SH-SY5Y (cell line): ENCODE measurements around the gene LAMC3.

Experiments used
- GATA2 ChIP-seq: IDR thresholded peaks from 2 replicates; pipeline ENCODE4 v1.6.1; 2011; ENCODE audit warnings: mild to moderate bottlenecking, low read depth, low read length
- GATA3 ChIP-seq: IDR thresholded peaks from 2 replicates; pipeline ENCODE4 v1.6.1; 2011; ENCODE audit warnings: low read depth, mild to moderate bottlenecking, low read length, moderate library complexity

LAMC3 gene

DNA sequence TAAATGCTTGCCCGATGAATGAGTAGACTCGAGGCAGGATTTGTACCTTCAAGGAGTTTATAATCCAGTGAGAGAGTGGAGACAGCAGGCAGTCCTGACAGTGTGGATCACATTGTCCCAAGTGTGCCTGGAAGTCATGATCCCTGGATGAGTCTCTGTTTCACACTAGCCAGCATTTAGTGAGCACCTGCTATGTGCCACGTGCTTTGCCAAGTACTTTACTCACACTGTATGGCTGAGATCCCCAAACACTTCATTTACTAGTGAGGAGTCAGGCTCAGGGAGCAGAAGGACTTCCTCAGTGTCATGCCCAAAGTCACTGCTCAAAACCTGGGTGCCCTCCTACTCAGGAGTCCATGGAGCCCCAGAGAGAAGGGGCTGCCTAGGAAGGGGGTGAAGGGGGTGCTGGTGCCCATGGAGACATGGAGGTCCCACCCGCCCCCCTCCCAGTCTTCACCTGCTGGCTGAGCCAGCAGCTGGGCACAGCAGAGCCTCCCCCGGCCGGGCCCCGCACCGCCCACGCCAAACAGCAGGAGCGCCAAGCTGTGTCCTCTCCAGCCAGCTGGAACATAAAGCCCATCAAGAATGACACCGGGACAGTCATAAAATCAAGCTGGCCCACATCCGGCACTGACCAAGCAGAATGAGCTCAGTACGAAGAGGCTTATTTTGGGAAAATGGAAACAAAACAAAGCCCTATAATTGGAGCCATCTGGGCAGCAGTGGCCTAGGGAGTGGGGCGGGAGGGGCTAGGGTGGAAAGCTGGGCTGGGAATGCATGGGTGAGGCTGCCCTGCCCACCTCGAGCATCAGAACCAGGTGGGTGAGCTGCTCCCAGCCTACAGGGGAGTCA, 10.6 kb downstream of the LAMC3 start:
- TF ChIP-seq GATA2, result no peak
- no peak for TF ChIP-seq GATA3

- TF ChIP-seq GATA3, result no peak
These were observed 11.4 kb downstream of the LAMC3 start for GRCh38 chr9:131020388-131020787.

- TF ChIP-seq GATA3 (no peak), GATA2 (no peak)
These were observed 11.9 kb downstream of the LAMC3 start for GRCh38 chr9:131020862-131021261.

GRCh38 chr9:131021785-131022184, 12.8 kb downstream of the LAMC3 start:
- TF ChIP-seq GATA3 (no peak), GATA2 (no peak)

DNA sequence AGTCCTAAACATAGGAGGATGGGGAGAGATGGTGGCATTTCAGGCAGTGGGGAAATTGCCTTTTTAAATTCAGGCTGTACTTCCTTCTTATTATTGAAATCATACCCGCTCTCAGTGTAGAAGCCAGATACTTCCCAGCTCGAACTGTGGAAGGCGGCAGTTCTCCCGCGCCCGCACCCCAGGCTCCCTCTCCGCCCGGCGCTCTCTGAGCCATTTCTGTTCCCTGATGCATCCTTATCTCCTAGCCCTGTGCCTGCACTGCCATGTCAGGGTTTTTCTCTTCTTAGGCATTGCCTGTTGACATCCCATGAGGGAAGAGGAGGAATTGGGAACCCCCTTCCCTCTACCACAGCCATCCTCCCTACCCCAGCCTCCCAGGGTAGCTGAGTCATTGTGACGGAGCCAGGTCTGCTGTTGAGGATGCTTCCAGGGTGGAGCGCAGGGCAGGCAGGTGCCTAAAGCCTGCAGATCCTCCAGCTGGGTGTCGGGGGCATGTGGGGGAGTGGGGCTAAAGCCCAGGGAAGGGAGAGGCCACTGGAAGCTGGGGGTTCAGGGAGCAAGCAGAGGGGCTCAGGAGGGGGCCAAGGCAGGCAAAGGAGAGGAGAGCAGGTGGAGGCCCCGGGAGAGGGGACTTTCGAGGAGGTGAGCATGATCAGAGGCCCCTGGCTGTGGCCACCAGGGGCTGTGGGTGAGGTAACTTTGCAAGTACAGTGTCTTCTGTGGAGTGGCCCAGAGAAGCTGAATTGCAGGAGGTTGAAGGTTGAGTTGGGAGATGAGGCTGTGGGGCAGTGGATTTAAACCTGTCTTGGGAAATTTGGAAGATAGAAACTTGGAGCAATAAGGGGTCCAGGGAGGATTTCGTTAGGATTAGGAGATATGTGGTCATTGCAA, 16.2 kb downstream of the LAMC3 start:
- TF ChIP-seq GATA2, result no peak
- TF ChIP-seq GATA3, result no peak

GRCh38 chr9:131025953-131026858, 17.2 kb downstream of the LAMC3 start:
- no peak for TF ChIP-seq GATA2
- TF ChIP-seq GATA3, result no peak

DNA sequence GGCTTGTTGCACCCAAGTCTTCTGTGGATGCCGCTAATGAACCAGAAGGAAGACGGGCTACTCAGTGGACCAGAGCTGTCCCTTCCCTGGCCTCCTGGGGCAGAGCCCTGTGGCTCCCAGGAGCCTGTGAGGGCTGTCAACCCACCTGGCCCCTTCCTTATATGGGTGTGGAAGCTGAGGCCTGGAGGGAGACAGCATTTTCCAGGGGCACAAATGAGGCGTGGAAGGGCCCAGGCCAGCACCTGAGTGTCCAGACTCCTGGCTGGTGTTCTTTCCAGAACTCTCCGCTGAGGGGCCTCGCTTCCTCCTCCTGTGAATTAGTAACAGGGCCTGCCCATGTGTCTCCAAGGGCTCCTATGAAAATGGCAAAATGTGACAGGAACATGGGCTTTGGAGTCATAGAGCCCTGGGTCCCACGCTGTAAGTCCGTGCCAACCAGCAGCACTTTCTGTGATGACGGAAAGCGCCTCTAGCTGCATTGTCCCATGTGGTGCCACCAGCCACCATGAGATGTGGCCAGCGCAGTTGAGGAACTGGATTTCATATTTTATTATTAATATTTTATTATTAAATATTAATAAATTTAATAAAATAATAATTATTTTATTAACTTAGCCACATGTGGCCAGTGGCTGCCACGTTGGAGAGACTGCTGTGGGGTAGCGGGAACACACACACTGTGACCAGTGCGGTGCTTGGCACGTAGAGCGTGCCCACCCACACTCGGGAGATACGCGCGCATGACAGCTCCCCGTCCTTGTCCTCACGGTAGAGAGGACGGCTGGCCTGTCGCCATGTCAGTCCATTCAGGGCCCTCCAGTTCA, 18.3 kb downstream of the LAMC3 start:
- TF ChIP-seq GATA3, result no peak
- TF ChIP-seq GATA2, result no peak

- no peak for TF ChIP-seq GATA3
- no peak for TF ChIP-seq GATA2
These were observed 18.9 kb downstream of the LAMC3 start for GRCh38 chr9:131027872-131028179.

GRCh38 chr9:131028221-131028884, 19.4 kb downstream of the LAMC3 start:
- TF ChIP-seq GATA2 (no peak), GATA3 (no peak)

DNA sequence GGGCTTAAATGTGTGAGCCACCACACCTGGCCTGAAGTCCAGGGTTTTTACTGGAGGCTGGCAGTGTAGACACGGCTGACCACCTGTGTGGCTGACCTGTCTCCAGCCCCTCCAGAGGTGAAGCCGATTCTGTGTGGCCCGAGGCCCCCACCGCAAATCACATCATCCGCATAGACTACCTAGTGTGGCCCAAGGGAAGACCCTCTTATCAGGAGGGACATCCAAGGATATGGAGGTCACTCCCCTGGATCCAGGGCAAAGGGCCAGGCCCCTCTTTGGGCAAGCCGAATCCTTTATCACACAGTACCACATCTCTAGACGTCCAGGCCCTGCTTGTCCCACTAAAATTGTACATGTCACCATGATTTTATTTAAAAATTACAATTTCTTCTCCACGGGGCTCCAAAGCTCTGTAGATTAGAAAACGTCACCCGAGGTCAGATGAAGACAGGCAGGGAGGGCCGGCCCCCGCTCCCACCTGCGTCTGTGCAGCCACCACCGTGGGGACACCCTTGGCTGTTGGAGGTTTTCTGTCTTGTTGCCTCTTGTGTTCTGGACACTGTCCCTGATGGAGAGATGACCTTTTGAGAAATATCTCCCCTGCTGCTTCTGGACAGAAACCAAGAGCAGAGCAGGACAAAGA, 20.1 kb downstream of the LAMC3 start:
- TF ChIP-seq GATA3, result no peak
- no peak for TF ChIP-seq GATA2

DNA sequence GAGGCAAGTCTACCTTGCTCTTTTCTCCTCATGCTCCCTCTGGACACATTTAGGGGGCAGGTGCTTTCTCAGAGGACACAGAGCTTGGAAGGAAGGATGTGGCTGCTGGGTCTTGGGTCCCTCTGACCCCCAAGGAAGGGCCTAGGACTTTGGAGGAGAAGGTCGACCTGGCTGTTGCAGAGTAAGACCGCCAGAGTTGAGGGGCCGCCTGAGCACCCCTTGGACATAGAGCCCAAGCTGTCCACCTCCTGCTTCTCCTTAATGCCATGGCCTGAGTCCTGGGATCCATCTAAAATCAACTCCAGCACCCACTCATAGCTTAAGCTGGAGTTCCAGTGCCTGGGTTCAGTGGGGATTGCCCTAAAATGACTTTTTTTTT, 20.6 kb downstream of the LAMC3 start:
- TF ChIP-seq GATA3, result no peak
- TF ChIP-seq GATA2, result no peak

DNA sequence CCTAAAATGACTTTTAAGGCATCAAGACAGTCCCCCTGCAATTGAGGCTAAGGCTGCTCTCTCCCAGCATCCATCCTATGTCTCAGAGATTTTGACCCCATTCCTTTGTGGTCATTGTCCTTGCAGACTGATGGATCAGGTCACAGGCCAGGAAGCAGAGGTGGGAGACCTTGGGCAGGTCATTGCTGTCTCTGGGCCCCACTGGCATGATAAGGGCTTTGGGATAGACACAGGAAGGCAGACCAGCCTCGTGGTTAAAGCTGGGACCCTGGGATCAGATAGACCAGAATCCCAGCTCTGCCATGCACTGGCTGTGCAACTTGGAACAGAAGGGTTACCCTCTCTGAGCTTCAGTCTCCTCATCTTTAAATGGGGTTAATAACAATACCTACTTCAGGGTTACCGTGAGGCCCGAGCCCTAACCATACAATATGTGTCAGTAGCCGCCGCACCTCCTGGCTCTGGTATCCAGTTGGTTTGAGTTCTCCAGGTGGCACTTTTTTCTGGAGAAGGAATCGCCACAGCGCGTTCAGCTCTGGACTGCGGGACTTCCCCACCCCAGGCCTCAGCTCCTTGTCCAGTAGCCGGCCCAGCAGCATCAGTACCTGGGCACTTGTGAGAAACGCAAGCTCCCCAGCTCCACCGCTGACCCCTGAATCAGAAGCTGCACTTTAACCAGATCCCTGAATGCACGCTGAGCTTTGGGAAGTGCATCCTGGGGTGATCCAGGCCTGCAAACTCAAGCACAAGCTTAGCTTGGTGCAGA, 21.4 kb downstream of the LAMC3 start:
- TF ChIP-seq GATA2 (no peak), GATA3 (no peak)
